CD4-positive, alpha-beta T cell treated with Interferon gamma for 1 hour (primary cell): Measurements from ENCODE around the gene TSSK3.
"Not testable (repeated sequence)": the region's sequence is repeated elsewhere in the genome, so short reads cannot be mapped to it uniquely, and the experiment has no call there.

Experiments
- DNase-seq: peaks from one replicate; pipeline ENCODE4 v3.0.0-alpha.2; 2020

The TSSK3 gene

DNA sequence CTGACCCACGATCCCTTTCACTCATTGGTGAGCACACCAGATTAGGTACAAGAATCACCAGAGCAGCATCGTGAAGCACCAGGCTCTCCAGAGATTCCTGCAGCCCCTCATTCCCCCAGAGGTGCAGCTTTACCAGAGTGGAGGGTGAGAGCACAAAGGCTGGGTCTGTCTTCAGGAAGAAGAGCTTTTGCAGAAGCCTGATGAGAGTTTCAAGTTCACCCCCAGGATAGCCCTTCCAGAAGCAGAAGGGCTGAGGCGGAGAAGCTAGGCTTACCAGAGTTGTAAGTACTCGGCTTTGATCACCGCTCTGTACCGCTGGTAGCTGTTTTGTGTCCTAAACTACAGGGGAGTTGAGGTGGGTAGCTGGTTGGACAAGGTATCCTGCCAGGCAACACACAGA, 3.1 kb downstream of the TSSK3 start:
- DNase-seq, result no peak

DNA sequence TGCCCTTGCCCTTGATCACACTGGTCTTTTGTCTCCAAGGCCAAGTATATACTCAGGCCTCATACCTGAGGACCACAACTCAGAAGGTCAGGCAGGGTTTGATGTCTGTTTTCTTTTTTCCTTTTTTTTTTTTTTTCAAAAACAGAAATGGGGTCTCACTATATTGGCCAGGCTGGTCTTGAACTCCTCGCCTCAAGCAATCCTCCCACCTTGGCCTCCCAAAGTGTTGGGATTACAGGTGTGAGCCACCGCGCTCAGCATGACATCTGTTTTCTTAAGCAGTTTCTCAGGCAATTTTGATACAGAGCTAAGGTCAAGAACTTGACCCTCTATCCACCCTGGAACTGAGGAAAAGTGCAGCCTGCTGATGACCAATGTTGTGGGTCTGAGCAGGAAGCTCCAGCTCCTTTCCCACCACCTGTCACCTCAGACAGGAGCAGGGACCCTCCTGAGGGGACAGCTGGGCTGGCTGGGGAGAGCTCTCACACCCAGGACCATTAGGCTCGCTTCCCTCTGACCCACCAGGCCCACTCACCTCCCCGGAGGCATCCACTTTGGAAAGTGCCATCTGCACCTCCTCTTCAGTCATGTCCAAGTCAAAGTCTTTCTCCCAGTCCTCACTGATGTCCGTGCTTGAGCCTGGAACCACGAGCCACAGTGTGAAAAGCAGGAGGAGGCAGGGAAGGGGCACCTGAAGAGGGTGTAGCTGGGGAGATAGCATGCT, 5.7 kb downstream of the TSSK3 start:
- no peak for DNase-seq

DNA sequence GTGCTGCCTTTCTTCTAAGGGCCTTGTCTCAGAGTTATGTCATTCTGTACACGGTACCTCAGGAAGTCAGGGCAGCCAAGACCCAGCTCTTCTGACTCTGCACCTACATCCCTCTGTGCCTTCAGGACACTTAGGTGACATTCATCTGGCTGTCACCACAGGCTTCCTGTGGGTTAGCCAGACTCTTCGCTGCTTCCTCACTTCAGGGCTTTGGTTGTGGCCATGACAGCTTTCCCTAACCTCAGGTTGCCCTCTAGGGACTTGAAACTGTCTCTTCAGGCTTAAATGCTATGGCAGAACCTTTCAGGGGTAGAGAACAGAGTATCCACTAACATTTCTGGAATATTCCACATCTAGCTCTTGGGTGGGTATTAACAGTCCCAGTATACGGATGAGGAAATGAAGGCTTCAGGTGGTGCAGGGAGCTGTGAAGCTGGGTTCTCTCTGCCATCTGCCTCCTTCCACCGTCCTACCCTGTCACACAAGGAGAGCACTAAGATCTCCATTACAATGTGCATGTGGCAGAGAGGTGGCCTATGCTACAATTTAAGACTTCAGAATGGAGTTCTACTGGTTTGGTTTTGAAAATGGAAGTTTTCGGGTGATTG, 9.9 kb downstream of the TSSK3 start:
- peak; percentile 63 for DNase-seq

DNA sequence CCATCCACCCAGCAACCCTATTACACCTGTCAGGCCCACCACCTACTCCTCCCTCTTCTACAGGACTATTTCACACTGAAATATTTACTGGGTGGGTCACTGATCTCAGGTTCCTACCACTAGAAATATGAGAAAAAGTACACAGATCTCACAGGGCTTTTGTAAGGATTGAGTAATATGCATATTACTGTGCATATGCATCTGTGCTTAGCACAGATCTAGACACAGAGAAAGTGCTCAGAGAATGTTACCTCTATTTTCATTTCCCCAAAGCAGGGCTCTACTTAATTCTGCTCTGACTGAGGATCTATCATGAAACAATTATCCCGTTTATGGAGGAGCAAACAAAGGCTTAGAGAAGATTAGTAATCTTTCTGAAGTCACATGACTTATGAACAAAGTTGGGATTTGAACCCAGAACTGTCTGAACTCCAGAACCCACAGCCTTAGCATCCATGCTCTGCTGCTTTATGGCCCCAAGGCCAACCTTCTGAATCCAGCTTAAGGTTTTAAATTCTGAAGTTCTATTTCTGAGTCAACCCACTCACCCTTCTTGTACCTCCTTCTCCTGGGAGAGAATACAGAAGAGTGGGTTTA, 11.8 kb downstream of the TSSK3 start:
- DNase-seq, result no peak

DNA sequence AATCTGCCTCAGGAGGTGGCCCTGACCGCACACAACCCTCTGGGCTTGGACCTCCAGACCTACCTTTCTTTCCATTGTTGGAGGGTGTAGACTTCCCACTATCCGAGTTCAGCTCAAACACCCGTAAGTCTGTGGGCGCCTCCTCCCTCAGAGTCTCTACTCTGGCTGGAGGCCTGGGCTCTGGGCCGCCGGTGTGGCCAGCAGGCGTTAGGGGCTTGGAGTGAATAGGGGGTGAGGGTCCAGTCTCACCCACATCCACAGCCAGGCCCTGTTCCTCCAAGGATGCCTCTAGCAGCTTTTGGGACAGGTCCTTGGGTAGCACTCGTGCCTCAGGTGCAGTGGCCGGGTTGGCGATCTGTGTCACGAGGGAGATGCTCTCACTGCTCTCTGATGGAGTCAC, 13.9 kb downstream of the TSSK3 start:
- no peak for DNase-seq

DNA sequence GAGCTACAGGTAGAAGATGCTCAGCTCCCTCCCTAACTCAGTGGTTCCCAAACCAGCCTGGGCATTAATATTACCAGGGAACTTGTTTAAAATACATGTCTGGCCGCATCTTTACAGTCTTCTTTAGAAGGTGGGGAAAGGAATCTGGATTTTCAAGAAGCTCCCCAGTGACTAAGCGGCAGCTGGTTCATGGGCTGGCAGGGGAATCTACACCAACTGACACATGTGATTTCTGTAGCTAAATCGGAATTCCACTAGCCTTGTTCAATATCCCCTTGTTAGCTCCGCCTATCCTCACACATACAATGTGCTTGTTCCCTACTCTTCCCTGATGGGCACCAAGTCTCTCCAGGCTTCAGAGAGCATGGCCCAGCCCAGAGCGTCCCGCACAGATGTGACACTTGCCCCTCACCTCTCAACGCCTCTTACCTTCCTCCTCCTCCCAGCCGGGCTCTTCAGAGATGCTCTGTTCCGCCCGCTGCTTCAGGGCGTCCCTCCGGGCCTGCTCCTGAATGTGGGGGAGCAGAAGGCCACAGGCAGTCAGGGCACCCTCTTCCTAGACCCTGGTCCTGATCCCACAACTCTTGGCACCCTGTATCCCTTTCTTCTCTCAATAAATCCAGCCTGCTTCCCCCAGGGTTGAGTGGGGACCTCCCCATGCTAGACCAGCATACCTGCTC, 15.3 kb downstream of the TSSK3 start:
- no peak for DNase-seq

DNA sequence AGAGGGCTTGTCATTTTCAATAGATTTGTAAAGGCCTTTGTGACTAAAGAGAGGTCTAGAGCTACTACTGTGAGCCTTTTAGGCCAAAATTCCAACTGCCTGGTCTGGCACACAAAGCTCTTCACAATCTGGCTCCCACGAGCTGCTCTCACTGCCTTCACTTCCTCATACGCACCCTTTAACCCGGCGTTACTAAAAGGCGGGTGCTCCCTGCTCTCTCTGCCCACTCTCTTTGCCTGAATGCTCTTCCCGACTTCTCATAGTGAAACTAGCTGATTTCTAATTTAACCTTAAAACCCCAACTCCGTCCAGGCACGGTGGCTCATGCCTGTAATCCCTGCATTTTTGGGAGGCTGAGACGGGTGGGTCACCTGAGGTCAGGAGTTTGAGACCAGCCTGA, 17.7 kb downstream of the TSSK3 start:
- no peak for DNase-seq

DNA sequence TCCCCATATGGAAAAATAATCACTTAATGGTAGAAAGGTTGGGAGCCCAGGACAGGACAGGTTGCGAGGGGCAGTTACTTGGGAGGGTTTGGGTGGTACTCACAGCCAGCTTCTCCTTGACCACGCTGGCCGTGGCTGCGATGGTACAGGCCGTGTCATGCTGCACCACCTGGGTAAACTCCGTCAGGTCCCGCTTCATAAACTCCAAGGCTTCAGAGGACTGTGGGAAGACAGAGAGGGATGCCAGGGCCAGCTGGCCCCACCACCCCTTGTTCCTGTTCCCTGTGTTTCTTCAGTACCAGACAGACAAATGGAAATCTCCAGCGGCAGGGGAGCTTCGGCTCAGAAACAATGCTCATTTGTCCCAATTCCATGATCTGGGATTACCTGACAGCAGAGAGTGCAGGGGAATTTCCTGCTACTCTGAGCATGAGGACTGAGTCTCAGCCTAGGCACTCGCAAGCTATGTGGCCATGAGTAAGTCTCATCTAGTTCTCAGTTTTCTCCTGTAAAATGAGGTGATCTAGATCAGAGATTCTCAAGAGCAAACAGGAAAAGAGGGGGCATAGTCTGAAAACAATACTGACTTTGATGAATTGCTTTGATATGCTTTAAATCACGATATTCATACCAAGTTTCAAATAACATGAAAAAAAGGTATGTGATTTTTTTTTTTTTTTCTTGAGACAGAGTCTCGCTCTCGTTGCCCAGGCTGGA, 24.5 kb downstream of the TSSK3 start:
- no peak for DNase-seq

DNA sequence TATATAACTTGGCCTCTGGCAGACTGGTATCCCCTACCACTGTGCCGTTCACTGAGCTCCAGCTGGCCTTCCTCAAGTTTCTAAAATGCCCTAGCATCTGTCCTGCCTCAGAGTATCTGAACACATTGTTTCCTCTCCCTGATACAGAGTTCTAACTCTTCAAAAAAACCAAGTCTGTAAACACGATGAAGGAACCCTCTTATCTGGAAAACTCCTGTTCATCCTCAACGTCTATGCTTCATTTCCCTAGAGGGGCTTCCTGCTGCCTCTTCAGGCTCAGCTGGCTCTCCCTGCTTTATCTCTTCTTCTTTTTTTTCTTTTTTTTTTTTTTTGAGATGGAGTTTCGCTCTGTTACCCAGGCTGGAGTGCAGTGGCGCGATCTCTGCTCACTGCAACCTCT, 26.3 kb downstream of the TSSK3 start:
- DNase-seq, result no peak

DNA sequence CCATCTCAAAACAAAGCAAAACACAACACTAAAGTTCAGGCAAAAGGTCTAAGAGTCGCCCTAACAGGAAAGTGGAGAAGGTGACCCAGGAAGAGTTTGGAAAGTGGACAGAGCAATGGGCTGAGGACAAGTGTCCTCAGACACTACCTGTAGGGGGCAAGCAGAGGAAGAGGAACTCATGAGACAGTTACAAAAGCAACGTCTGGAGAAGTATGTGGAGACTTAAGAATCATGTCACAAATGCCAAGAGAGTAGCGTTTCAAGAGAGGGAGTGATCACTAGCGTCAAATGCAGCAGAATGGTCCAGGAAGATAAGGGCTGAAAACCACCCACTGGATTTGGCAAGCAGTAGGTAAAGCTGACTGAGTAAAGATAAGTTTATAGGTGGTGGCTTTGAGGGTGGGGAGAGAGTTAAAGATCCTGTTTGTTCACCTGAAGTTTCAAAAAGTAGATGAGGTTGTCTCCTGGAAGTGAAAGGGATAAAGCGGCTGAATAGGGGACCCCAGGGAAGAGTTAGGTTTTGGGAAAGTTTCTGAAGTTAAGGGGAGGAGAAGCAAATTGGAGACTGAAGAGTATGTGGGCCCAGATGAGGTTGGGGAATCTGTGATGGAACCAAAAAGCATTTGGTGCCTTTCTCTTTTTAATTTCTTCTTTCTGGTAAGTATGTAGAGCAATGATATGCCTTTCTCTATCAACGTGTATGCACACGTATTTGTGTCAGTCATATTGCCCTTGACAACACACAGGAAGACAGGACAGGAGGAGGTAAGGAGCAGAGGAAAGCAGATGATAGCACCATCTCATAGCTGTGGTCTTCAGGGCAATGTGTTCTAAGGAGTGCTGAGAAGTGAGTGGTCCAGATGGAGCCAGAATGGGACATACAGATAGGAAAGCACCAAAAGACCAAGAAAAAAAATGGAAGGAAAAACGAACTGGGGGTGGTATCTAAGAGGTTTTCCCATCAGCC, 28.8 kb downstream of the TSSK3 start:
- DNase-seq, result no peak

DNA sequence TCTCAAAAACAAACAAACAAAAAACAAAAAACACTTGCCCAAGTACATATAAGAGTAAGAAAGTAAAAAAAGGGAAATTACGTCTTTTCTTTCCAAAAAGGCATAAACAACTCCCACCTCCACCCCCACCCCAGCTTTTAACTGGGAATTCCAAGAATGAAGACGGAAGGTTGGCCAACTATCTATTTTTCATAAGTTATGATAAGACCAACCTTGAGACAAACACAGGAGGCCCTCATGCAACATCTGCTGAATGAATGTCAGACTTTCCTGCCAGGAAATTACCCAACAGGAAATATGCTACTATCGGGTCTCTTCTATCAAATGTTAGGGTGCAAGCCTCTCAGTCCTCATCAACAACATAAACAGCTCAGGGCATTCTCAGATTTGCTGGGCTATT, 30.0 kb downstream of the TSSK3 start:
- DNase-seq, result no peak

DNA sequence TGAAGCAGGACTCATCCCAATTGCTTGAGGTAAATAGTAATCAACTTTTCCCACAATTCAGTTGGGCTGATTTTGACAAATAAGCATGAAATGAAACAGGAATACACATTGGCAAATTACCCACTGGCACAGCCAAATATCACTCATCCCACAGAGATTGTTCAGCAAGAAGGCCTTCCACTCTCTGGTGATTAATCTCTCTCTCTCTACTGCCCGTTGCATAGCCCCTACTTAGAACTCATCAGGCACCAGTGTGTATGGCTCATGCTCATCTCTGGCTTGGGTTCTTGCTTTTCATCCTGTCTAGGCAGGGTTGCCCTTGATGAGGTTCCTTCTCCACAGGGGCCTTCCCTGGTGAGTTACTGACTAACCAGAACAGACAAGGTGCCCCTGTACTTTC, 30.8 kb downstream of the TSSK3 start:
- DNase-seq, result no peak

DNA sequence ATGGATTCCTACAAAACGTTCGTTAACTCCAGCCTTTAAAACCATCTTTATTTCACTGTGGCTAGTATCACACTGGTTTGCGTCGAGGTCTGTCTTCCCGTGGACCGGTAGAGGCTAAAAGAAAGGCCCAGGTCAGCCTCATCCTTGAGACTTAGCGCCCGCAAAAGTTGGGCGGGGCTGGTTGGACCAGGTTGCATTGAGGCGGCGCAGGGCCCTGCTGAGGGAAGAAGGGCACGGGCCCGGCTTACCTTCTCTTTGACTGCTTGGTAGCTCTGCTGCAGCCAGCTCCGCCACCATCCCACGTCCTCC, 31.4 kb downstream of the TSSK3 start:
- DNase-seq, result peak; percentile 37

DNA sequence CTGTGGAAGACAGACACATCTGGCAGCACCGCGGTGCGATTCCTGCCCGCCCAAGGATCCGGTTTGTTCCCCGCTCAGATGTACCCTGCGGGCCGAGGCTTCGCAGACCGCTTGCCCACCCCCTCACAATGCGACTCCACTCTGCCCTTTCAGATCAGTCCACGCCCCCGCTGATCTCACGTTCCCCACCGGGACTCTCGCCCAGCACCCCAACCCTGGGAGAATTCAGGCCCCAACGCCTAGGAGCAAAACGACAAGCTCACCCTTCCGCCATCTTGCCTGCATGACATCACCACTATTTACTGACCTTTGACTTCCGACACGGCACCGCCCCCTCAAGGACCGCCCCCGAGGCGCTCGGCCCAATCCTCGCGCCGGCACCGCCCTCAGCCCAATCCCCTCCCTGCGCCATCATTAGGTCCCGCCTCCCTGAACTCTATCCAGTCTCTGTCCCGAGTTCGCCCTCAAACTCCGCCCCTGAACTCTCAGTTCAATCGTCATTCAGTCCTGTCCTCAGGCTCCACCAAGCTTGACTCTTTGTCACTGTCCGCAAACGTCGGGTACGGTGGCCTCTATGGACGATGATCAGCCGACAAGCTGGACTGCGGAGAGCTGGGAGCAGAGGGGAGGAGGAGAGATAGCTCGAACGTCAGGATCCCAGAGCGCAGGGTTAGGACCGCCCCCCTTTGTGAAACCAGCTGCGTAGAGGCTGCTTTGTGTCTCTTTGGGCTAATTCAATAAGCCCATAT, 32.0 kb downstream of the TSSK3 start, which contains the start of gene BSDC1:
TSS of gene BSDC1 (minus strand) at position 301 of the 749 bp plus-strand sequence. CDS start at position 274, 27 bp downstream.
- peak; percentile 98 for DNase-seq

DNA sequence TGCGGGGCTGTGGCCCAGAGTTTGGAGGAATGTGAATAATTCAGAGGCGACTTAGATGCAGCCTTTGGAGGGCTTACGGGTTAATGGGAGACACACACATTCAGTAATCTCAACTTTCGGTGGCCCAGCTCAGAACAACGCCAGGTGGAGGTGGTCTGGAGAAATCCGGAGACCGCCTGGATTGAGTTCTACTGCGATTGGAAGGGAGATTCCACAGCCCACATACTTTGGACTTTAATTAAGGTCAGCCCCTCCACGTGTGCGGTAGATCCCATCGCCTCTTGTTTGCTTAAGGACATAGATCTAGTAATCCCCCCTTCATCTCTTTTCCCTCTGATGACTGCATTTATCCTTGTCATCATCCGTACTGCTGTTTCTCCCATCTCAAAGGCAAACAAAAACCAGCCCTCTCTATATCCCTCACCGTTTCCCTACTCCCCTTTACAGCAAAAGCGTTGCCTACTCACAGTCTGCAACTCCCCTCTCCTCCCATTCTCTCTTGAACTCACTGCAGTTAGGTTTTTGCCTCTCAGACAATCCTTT, 32.6 kb downstream of the TSSK3 start:
- no peak for DNase-seq

DNA sequence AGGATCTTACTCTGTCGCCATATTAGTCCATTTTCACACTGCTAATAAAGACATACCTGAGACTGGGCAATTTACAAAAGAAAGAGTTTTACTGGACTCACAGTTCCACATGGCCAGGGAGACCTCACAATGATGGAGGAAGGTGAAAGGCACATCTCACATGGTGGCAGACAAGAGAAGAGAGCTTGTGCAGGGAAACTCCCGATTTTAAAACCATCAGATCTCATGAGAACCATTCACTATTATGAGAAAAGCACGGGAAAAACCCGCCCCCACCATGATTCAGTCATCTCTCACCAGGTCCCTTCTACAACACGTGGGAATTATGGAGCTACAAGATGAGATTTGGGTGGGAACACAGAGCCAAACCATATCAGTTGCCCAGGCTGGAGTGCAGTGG, 34.2 kb downstream of the TSSK3 start:
- not testable (repeated sequence) for DNase-seq

DNA sequence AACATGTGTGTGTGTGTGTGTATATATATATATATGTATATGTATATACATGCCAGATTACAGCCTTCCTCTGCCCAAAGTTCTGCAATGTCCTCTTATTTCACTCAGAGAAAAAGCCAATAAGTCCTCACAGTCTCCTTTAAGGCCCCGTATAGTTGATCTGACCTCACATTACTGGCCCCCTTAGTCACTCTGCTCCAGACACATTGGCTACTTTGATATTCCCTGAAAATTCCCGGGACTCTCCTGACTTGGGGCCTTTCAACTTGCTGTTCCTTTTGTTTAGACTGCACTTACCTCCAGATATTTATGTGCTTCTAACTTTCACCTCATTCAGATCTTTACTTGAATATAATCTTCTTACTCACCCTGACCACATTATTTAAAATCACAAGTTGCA, 36.1 kb downstream of the TSSK3 start:
- no peak for DNase-seq

DNA sequence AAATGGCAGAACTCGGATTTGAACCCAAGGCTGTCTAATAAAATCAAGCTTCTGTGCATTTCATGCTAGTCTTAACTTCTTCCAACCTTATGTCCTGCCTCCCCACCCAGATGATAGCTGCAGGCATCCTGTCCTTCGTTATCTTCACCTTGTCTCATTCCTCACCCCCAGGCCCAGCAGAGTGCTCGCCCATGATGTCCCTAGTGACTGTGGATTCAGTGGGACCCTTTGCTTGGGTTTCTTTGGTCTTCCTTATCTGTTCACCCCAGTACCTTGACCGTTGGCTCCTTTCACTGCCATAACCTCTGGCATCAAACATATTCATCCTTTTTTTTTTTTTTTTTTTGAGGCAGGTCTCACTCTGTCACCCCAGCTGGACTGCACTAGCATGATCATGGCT, 37.5 kb downstream of the TSSK3 start:
- no peak for DNase-seq

DNA sequence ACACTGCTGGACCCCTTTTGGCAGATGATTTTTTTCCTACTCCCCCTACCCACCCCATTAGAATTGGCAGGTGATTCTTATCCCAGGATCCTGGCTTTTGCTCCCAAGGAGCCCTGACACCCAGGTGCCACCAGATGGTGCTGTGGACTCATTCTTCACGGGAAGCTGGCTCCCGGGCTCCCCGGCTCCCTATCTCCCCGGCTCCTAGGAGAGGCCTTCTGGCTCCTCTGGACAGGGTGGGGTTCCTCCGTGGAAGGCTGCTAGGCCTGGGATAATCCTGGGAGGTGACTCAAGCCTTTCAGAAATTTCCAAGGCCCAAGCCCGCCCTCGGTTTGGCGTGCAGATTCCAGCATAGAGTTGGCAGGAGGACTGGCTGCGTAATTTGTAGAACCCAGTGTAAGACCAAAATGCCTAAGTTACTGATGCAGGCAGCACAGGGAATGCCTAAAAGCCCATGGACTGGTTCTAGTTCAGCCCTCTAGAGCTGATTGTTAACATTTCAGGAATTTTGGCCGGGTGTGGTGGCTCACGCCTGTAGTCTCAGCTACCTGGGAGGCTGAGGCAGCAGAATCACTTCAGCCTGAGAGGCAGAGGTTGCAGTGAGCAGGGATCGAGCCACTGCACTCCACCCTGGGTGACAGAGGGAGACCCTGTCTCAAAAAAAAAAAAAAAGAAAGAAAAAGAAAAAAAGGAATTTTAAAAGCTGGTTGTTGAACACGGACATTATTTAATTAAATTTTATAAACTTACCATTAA, 38.7 kb downstream of the TSSK3 start:
- DNase-seq, result peak; percentile 32

DNA sequence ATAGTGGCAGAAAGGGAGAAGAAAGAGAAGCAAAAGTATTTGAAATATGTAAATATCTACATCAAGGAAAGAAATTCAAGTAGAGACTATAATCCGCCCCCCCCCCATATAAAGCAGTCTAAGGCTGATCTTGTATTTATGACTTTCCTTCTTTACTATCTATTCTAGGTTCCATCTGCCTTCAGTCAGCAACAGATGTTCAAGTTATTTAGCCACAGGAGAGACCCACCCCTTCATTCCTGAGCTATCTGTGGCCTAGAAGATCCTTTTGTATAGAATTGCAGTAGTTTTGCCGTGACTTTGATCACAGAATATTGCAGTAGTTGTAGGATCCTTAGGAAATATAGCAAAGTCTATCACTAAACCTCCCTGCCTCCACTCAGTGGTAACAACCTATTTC, 42.6 kb downstream of the TSSK3 start:
- DNase-seq, result no peak
